Measurements from ENCODE around the gene TAF1C.

TAF1C gene

DNA sequence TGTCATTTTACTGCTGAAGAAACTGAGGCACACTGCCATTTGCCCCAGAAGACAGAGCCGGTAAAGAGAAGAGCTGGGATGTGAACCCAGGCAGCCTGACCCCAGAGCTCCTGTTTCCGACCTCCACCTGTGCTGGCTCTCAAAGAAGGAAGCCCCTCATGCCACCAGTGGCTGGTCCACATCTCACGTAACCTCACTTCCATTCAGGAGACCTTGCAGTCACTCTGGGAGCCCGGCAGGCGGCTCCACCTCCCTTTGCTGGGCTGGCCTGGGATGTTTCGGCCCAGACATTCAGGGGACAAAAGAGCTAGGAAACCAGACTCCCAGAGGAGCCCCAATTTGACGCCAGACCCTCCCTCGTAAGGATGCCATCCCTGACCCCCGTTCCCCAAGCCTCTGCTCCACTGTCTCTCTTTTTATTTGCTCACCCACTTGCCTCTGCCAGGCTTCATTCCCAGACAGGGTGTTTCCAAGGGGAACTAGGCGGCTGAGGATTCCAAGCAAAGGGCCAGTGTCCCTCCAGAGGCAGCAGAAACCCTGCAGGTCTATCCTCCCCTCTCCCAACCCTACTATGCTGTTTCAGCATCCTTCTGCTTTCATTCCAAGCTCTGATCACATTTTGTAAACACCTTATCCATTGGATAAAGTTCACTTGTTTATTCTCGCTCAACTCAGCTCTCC lies 2.8 kb downstream of the TAF1C start:
- Histone ChIP-seq H3K9me3 (ENCODE audit: low read length) (no peaks in the 10 kb centered on the region), H3K9me2 (ENCODE audit: low read depth, low read length) (no peaks in the 10 kb centered on the region), H3K79me2 (ENCODE audit: insufficient read depth, low read length) (0 out of 2 replicates have a peak, but pooled peaks cover 7% of the 10 kb centered on the region), H3K36me3 (ENCODE audit: insufficient read depth, low read length) (peaks cover 53% of the 10 kb centered on the region), H3K4me3 (ENCODE audit: low read depth, low read length, poor library complexity, severe bottlenecking) (no peak overlapping the region), H3F3A (ENCODE audit: insufficient read depth, low read length) (no peaks in the 10 kb centered on the region), H3K4me2 (ENCODE audit: low read length) (no peak overlapping the region), H3K27ac (ENCODE audit: low read depth, low read length, poor library complexity, severe bottlenecking) (no peak overlapping the region), H3K4me1 (ENCODE audit: insufficient read depth, low read length, severe bottlenecking) (peaks cover 11% of the 10 kb centered on the region), H2AFZ (ENCODE audit: low read length) (no peak overlapping the region), H4K20me1 (ENCODE audit: insufficient read depth, low read length) (no peaks in the 10 kb centered on the region), H3K9ac (ENCODE audit: low read length) (no peak overlapping the region), H3K27me3 (ENCODE audit: insufficient read depth, low read length) (no peaks in the 10 kb centered on the region)
- TF ChIP-seq, protein P1, sequence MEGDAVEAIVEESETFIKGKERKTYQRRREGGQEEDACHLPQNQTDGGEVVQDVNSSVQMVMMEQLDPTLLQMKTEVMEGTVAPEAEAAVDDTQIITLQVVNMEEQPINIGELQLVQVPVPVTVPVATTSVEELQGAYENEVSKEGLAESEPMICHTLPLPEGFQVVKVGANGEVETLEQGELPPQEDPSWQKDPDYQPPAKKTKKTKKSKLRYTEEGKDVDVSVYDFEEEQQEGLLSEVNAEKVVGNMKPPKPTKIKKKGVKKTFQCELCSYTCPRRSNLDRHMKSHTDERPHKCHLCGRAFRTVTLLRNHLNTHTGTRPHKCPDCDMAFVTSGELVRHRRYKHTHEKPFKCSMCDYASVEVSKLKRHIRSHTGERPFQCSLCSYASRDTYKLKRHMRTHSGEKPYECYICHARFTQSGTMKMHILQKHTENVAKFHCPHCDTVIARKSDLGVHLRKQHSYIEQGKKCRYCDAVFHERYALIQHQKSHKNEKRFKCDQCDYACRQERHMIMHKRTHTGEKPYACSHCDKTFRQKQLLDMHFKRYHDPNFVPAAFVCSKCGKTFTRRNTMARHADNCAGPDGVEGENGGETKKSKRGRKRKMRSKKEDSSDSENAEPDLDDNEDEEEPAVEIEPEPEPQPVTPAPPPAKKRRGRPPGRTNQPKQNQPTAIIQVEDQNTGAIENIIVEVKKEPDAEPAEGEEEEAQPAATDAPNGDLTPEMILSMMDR (IDR thresholded peaks at IDR 0.05; ENCODE audit: low read length): no peak
- no peak for TF ChIP-seq EZH2 (IDR thresholded peaks at IDR 0.05; ENCODE audit: borderline replicate concordance, low read length)

GRCh38 chr16:84183572-84183875 lies 3.3 kb downstream of the TAF1C start:
- H3K27me3 ChIP-seq (ENCODE audit: insufficient read depth, low read length): no peaks in the 10 kb centered on the region
- H3K79me2 ChIP-seq (ENCODE audit: insufficient read depth, low read length): 0 out of 2 replicates have a peak, but pooled peaks cover 7% of the 10 kb centered on the region
- H3K36me3 ChIP-seq (ENCODE audit: insufficient read depth, low read length): peaks cover 58% of the 10 kb centered on the region
- no peaks in the 10 kb centered on the region for H3K9me3 ChIP-seq (ENCODE audit: low read length)
- no peak overlapping the region for H3K4me3 ChIP-seq (ENCODE audit: low read depth, low read length, poor library complexity, severe bottlenecking)
- no peaks in the 10 kb centered on the region for H3F3A ChIP-seq (ENCODE audit: insufficient read depth, low read length)
- H3K4me2 ChIP-seq (ENCODE audit: low read length): no peak overlapping the region
- H3K9ac ChIP-seq (ENCODE audit: low read length): no peak overlapping the region
- peaks cover 11% of the 10 kb centered on the region for H3K4me1 ChIP-seq (ENCODE audit: insufficient read depth, low read length, severe bottlenecking)
- TF ChIP-seq, protein P1 (IDR thresholded peaks at IDR 0.05; ENCODE audit: low read length): no peak
- no peak for TF ChIP-seq EZH2 (IDR thresholded peaks at IDR 0.05; ENCODE audit: borderline replicate concordance, low read length)
- H4K20me1 ChIP-seq (ENCODE audit: insufficient read depth, low read length): no peaks in the 10 kb centered on the region
- no peak overlapping the region for H2AFZ ChIP-seq (ENCODE audit: low read length)
- H3K9me2 ChIP-seq (ENCODE audit: low read depth, low read length): no peaks in the 10 kb centered on the region
- no peak overlapping the region for H3K27ac ChIP-seq (ENCODE audit: low read depth, low read length, poor library complexity, severe bottlenecking)

DNA sequence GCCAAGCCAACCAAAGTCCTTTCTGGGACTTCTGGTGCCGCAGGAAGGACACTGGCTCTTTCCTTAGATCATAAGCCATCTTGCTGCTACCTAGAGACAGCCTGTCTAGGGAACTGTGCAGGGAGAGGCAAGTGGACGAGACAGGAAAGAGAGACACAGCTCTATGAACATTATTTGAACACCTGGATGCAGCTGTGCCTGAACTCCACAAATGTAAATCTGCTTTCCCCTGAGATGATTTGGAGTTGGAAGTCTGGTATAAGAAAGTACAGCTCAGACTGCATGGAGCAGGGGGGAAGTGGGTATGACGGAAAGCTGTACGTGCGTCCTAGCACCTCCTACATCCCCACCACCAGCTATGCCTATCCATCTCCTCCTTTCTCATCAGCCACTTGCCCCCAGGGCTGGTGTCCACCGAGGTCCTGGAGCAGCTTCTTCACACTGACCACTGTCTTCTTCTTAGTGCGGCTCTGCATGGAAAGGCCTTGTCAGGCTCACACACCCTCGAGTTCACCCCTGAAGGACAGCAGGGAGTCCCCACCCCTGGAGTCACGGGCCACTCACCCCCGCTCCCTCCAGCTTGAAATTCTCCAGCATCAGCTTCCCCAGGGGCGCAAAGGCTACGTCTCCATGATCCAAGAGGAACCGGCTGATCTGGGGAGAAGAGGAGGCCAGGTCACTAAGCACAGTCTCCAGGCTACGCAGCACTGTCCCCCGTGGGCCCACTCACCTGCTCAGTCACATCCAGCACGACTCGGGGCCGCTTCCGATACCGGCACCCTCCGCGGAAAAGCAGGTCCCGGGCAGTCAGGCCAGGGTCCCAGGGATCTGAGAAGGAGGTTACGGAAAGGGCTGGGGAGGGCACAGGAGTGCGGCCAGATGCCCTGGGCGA lies 3.9 kb downstream of the TAF1C start:
- Histone ChIP-seq H3K27me3 (ENCODE audit: insufficient read depth, low read length) (no peaks in the 10 kb centered on the region), H3K4me1 (ENCODE audit: insufficient read depth, low read length, severe bottlenecking) (peaks cover 11% of the 10 kb centered on the region), H3K9ac (ENCODE audit: low read length) (no peak overlapping the region), H3K9me2 (ENCODE audit: low read depth, low read length) (no peaks in the 10 kb centered on the region), H4K20me1 (ENCODE audit: insufficient read depth, low read length) (no peaks in the 10 kb centered on the region), H3K9me3 (ENCODE audit: low read length) (no peaks in the 10 kb centered on the region), H3K4me3 (ENCODE audit: low read depth, low read length, poor library complexity, severe bottlenecking) (no peak overlapping the region), H3K27ac (ENCODE audit: low read depth, low read length, poor library complexity, severe bottlenecking) (no peak overlapping the region), H3F3A (ENCODE audit: insufficient read depth, low read length) (no peaks in the 10 kb centered on the region), H3K36me3 (ENCODE audit: insufficient read depth, low read length) (peaks cover 64% of the 10 kb centered on the region), H2AFZ (ENCODE audit: low read length) (no peak overlapping the region), H3K4me2 (ENCODE audit: low read length) (no peak overlapping the region), H3K79me2 (ENCODE audit: insufficient read depth, low read length) (0 out of 2 replicates have a peak, but pooled peaks cover 7% of the 10 kb centered on the region)
- TF ChIP-seq EZH2 (IDR thresholded peaks at IDR 0.05; ENCODE audit: borderline replicate concordance, low read length): no peak
- TF ChIP-seq, protein P1 (IDR thresholded peaks at IDR 0.05; ENCODE audit: low read length): no peak

Data from OCI-LY1 (cell line).